ENCODE measurements around the gene FOXI1. TPM values are rescaled to one million over a fixed set of nuclear protein-coding genes. Genes with fewer than 3 reads are reported as not detected.

Gene FOXI1
- total and polyA plus RNA-seq, 2 donors from 2014 or later: 5.1 to 48.5 TPM

GRCh38 chr5:170108266-170108785 is 2.6 kb downstream of the FOXI1 start:
- Histone ChIP-seq H3K9me3 (ENCODE audit: control insufficient read depth in 2 of 3, insufficient read depth in 1 of 3, low read length in 3 of 3) (no peaks in the 10 kb centered on the region), H3K4me3 (ENCODE audit: low read length in 3 of 3) (peak overlapping the region in 2 of 3 donors; percentile 7 to 21), H3K27me3 (ENCODE audit: control insufficient read depth, insufficient read depth, low read length) (no peaks in the 10 kb centered on the region), H3K27ac (ENCODE audit: low read depth in 2 of 2, low read length in 2 of 2) (no peak overlapping the region), H3K4me1 (ENCODE audit: control insufficient read depth in 2 of 3, insufficient read depth in 2 of 3, low read depth in 1 of 3, low read length in 3 of 3) (no peaks in the 10 kb centered on the region), H3K9ac (ENCODE audit: low read length in 3 of 3) (no peak overlapping the region), H3K36me3 (ENCODE audit: control insufficient read depth in 2 of 3, insufficient read depth in 3 of 3, low read length in 3 of 3) (no peaks in the 10 kb centered on the region)
- no peak for DNase-seq
- intact Hi-C loops (cut with DNase I): loop anchor here (10.0 kb wide), 1 partner anchor 76 kb away; no protein-coding TSS in a partner anchor
- TF ChIP-seq CTCF (IDR thresholded peaks at IDR 0.05; ENCODE audit: borderline replicate concordance, extremely low read depth, insufficient read depth): no peak
- FAIRE-seq: no peak

GRCh38 chr5:170109059-170110031 is 3.6 kb downstream of the FOXI1 start:
- Histone ChIP-seq H3K27me3 (ENCODE audit: control insufficient read depth, insufficient read depth, low read length) (no peaks in the 10 kb centered on the region), H3K4me3 (ENCODE audit: low read length in 3 of 3) (peak overlapping the region in 1 of 3 donors; percentile 21), H3K4me1 (ENCODE audit: control insufficient read depth in 2 of 3, insufficient read depth in 2 of 3, low read depth in 1 of 3, low read length in 3 of 3) (no peaks in the 10 kb centered on the region), H3K36me3 (ENCODE audit: control insufficient read depth in 2 of 3, insufficient read depth in 3 of 3, low read length in 3 of 3) (no peaks in the 10 kb centered on the region), H3K9me3 (ENCODE audit: control insufficient read depth in 2 of 3, insufficient read depth in 1 of 3, low read length in 3 of 3) (no peaks in the 10 kb centered on the region), H3K9ac (ENCODE audit: low read length in 3 of 3) (no peak overlapping the region), H3K27ac (ENCODE audit: low read depth in 2 of 2, low read length in 2 of 2) (no peak overlapping the region)
- TF ChIP-seq CTCF (IDR thresholded peaks at IDR 0.05; ENCODE audit: borderline replicate concordance, extremely low read depth, insufficient read depth): no peak
- peak in 1 of 5 donors; percentile 26 for DNase-seq
- no peak for FAIRE-seq
- intact Hi-C loops (cut with DNase I): loop anchor here (10.0 kb wide), 1 partner anchor 75 kb away; no protein-coding TSS in a partner anchor

- no peaks in the 10 kb centered on the region for H3K27me3 ChIP-seq (ENCODE audit: control insufficient read depth, insufficient read depth, low read length)
- no peak overlapping the region for H3K9ac ChIP-seq (ENCODE audit: low read length in 3 of 3)
- H3K36me3 ChIP-seq (ENCODE audit: control insufficient read depth in 2 of 3, insufficient read depth in 3 of 3, low read length in 3 of 3): no peaks in the 10 kb centered on the region
- intact Hi-C loops (cut with DNase I): no loop called here
- DNase-seq (no peak), FAIRE-seq (no peak)
- no peak for TF ChIP-seq CTCF (IDR thresholded peaks at IDR 0.05; ENCODE audit: borderline replicate concordance, extremely low read depth, insufficient read depth)
- no peaks in the 10 kb centered on the region for H3K4me1 ChIP-seq (ENCODE audit: control insufficient read depth in 2 of 3, insufficient read depth in 2 of 3, low read depth in 1 of 3, low read length in 3 of 3)
- H3K4me3 ChIP-seq (ENCODE audit: low read length in 3 of 3): no peak overlapping the region
- no peaks in the 10 kb centered on the region for H3K9me3 ChIP-seq (ENCODE audit: control insufficient read depth in 2 of 3, insufficient read depth in 1 of 3, low read length in 3 of 3)
- no peak overlapping the region for H3K27ac ChIP-seq (ENCODE audit: low read depth in 2 of 2, low read length in 2 of 2)
These were observed 4.8 kb downstream of the FOXI1 start for GRCh38 chr5:170110403-170111087.
